Endothelial cell of umbilical vein (primary cell): ENCODE results near the gene DPP6. TPM values are rescaled to one million over a fixed set of nuclear protein-coding genes. Genes with fewer than 3 reads are reported as not detected.

Experiments used
- BruUV-seq: library from RNA; stranded (reverse); fragments of 400-500 nt; replicated peaks from 2 replicates; lab custom pipeline; 2021; lab: Mats Ljungman, UMichigan
- CTCF ChIA-PET: fragments of 300-600, 350-600 bp; sonication (Branson Sonifier 250); formaldehyde crosslinking; loops from one replicate; lab custom pipeline; 2021; ENCODE audit warnings: antibody characterized with exemption, inconsistent platforms; lab: Charles Lee
- POLR2A ChIA-PET: fragments of 300-600, 350-600 bp; sonication (Branson Sonifier 250); formaldehyde crosslinking; loops from one replicate; lab custom pipeline; 2021; ENCODE audit warnings: antibody characterized with exemption, inconsistent platforms; lab: Charles Lee
- DNase-seq: peaks from one replicate; pipeline ENCODE4 v3.0.0-alpha.2; 2011; ENCODE audit warnings: low read depth, low spot score
- FAIRE-seq: peaks from 2 replicates; lab custom pipeline; 2011; peaks lifted over from hg19 to GRCh38; lab: Jason Lieb, UNC
- H2AFZ ChIP-seq: 2 replicates; pipeline ENCODE4 v1.6.0; 2012; ENCODE audit warnings: low read depth, low read length, control low read depth, inconsistent platforms
- H3K27ac ChIP-seq: 2 replicates; pipeline ENCODE4 v1.5.1; 2011; ENCODE audit warnings: low read depth, mild to moderate bottlenecking, control low read depth, low read length, moderate library complexity; ENCODE audit not compliant: insufficient read depth
- H3K27me3 ChIP-seq, 2 experiments: 2 replicates each; pipeline versions ENCODE4 v1.6.0 to v1.6.1; 2011; ENCODE audit warnings: low read length in 2 of 2, mixed read lengths in 1 of 2; ENCODE audit not compliant: control insufficient read depth in 2 of 2, insufficient read depth in 2 of 2
- H3K36me3 ChIP-seq, 2 experiments: 2 replicates in 1 of 2; 3 replicates in 1 of 2; pipeline ENCODE4 v1.5.1; 2011; ENCODE audit warnings: low read length in 2 of 2, mild to moderate bottlenecking in 1 of 2, moderate library complexity in 1 of 2; ENCODE audit not compliant: control insufficient read depth in 2 of 2, insufficient read depth in 2 of 2; ENCODE audit errors: extremely low read depth in 1 of 2
- H3K4me1 ChIP-seq: 3 replicates; pipeline ENCODE4 v1.5.1; 2011; ENCODE audit warnings: mild to moderate bottlenecking, low read length; ENCODE audit not compliant: control insufficient read depth, insufficient read depth; ENCODE audit errors: extremely low read depth
- H3K4me2 ChIP-seq: 2 replicates; pipeline ENCODE4 v1.6.1; 2011; ENCODE audit warnings: low read length, control low read depth, mixed read lengths; ENCODE audit not compliant: insufficient read depth
- H3K4me3 ChIP-seq, 3 experiments: fragments of 200-600 bp in 1 of 3; sonication (generic), shearing (Covaris generic) in 1 of 3; replicated peaks in 1 of 3; 2 replicates each; pipeline ENCODE4 v1.5.1; 2011 to 2016; ENCODE audit warnings: control low read depth in 3 of 3, low read length in 3 of 3, mild to moderate bottlenecking in 2 of 3, inconsistent platforms in 1 of 3, low read depth in 1 of 3, moderate library complexity in 1 of 3; ENCODE audit not compliant: insufficient read depth in 1 of 3
- H3K79me2 ChIP-seq: 2 replicates; pipeline ENCODE4 v1.6.0; 2012; ENCODE audit warnings: low read length, inconsistent platforms; ENCODE audit not compliant: control insufficient read depth, insufficient read depth
- H3K9ac ChIP-seq: replicated peaks from 2 replicates; pipeline ENCODE3; 2011; ENCODE audit warnings: low read length, control low read depth; ENCODE audit not compliant: insufficient read depth; ENCODE audit errors: extremely low read depth
- H3K9me1 ChIP-seq: replicated peaks from 3 replicates; pipeline ENCODE4 v1.6.0; 2011; ENCODE audit warnings: mild to moderate bottlenecking, low read length; ENCODE audit not compliant: control insufficient read depth, insufficient read depth; ENCODE audit errors: extremely low read depth
- H3K9me3 ChIP-seq: replicated peaks from 2 replicates; pipeline ENCODE4 v1.5.1; 2012; ENCODE audit warnings: low read length, inconsistent platforms; ENCODE audit not compliant: control insufficient read depth, insufficient read depth
- H4K20me1 ChIP-seq: replicated peaks from 2 replicates; pipeline ENCODE3; 2011; ENCODE audit warnings: mild to moderate bottlenecking, low read length; ENCODE audit not compliant: control insufficient read depth, insufficient read depth; ENCODE audit errors: extremely low read depth
- EZH2 ChIP-seq: IDR thresholded peaks from 2 replicates; pipeline ENCODE4 v1.6.1; 2012; ENCODE audit warnings: borderline replicate concordance, low read depth, mild to moderate bottlenecking, moderate library complexity, low read length, inconsistent platforms; ENCODE audit not compliant: severe bottlenecking
- FOS ChIP-seq: IDR thresholded peaks from 2 replicates; pipeline ENCODE4 v1.6.1; 2011; ENCODE audit warnings: mild to moderate bottlenecking, low read length, moderate library complexity, borderline replicate concordance; ENCODE audit not compliant: insufficient read depth
- GATA2 ChIP-seq: IDR thresholded peaks from 2 replicates; pipeline ENCODE4 v1.7.0; 2011; ENCODE audit warnings: low read depth, mild to moderate bottlenecking, moderate library complexity, mixed read lengths, low read length; ENCODE audit not compliant: insufficient read length, insufficient read depth
- JUN ChIP-seq: IDR thresholded peaks from 2 replicates; pipeline ENCODE4 v1.6.1; 2011; ENCODE audit warnings: borderline replicate concordance, low read depth; ENCODE audit not compliant: insufficient read length, insufficient read depth
- MYC ChIP-seq: IDR thresholded peaks from one replicate; pipeline ENCODE4 v1.6.1; 2011; ENCODE audit warnings: mild to moderate bottlenecking, low read depth, low read length
- POLR2A ChIP-seq: IDR thresholded peaks from 2 replicates; pipeline ENCODE4 v1.6.1; 2012; ENCODE audit warnings: low read depth, mild to moderate bottlenecking, control low read depth, low read length
- POLR2AphosphoS5 ChIP-seq: IDR thresholded peaks from 2 replicates; pipeline ENCODE4 v1.6.1; 2012; ENCODE audit warnings: low read depth, mild to moderate bottlenecking, control low read depth, low read length, moderate library complexity; ENCODE audit not compliant: insufficient read depth
- dilution Hi-C: fragments of 300-500 bp; cut with MboI; formaldehyde crosslinking; loops from one replicate; pipeline ENCODE4 v1.15.0; 2019; ENCODE audit warnings: low sequenced_read_pairs; ENCODE audit not compliant: extremely low pct_ligation_motif_present
- intact Hi-C: fragments of 100-400 bp; cut with micrococcal nuclease; formaldehyde crosslinking; loops from one replicate; pipeline ENCODE4 v1.10.0; 2022
- polyA plus RNA-seq, 4 experiments: library from polyadenylated mRNA; depleted of rRNA in 3 of 4; stranded (reverse) in 3 of 4; unstranded in 1 of 4; fragments of >200 nt; gene quantifications; 2 replicates each; pipeline versions ENCODE4 v1.2.1 to v1.2.3, GENCODE V29; 2011 to 2012; ENCODE audit warnings: missing spikeins in 1 of 4
- total RNA-seq: library from RNA; stranded (reverse); gene quantifications from 2 replicates; pipeline ENCODE4 v1.2.3, GENCODE V29; 2021
- TF ChIP-seq, protein P1 (sequence below), 2 donors: IDR thresholded peaks; 1 replicate in 1 of 2; 2 replicates in 1 of 2; pipeline ENCODE4 v1.5.1; 2011; ENCODE audit warnings: low read length in 2 of 2, mild to moderate bottlenecking in 2 of 2, moderate library complexity in 2 of 2, control low read depth in 1 of 2, inconsistent platforms in 1 of 2, low read depth in 1 of 2; ENCODE audit not compliant: insufficient read depth in 1 of 2; ENCODE audit errors: extremely low read depth in 1 of 2
- TF ChIP-seq, protein P2 (sequence below): IDR thresholded peaks from 2 replicates; pipeline ENCODE4 v1.6.1; 2011; ENCODE audit not compliant: insufficient read depth, insufficient read length

DPP6 gene
- total and polyA plus RNA-seq, 2 donors (not counting 3 experiments of a cell fraction or from before 2014, with no cell fraction given) = not detected

DNA sequence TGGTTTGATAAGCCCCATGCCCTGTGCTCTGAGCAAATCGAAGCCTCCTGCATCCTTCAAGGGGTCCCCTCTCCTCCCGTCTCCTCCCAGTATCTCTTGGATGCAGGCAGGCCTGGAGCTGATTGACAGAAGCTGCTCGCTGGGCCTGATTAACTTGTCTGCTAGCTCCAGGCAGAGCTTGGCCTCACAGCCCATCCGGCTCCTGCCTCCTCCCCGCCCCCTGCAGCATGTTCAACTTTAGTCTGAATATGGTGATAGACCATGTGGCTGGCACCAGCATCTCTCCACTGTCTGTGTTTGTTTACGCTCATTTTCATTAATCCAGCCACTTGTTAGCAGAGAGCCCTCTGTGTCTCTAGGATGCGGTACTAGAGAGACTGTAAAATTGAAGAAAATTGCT lies 432.2 kb downstream of the DPP6 start:
- dilution Hi-C loops = no loop called here
- H3K9me3 ChIP-seq = peaks cover 4% of the 10 kb centered on the region
- no peak overlapping the region for H2AFZ ChIP-seq
- H3K9ac ChIP-seq = no peak overlapping the region
- POLR2A ChIA-PET = no interaction called here
- TF ChIP-seq JUN (no peak), POLR2AphosphoS5 (no peak), FOS (no peak), EZH2 (no peak), POLR2A (no peak), MYC (no peak), GATA2 (no peak)
- TF ChIP-seq, protein P1, sequence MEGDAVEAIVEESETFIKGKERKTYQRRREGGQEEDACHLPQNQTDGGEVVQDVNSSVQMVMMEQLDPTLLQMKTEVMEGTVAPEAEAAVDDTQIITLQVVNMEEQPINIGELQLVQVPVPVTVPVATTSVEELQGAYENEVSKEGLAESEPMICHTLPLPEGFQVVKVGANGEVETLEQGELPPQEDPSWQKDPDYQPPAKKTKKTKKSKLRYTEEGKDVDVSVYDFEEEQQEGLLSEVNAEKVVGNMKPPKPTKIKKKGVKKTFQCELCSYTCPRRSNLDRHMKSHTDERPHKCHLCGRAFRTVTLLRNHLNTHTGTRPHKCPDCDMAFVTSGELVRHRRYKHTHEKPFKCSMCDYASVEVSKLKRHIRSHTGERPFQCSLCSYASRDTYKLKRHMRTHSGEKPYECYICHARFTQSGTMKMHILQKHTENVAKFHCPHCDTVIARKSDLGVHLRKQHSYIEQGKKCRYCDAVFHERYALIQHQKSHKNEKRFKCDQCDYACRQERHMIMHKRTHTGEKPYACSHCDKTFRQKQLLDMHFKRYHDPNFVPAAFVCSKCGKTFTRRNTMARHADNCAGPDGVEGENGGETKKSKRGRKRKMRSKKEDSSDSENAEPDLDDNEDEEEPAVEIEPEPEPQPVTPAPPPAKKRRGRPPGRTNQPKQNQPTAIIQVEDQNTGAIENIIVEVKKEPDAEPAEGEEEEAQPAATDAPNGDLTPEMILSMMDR (IDR thresholded peaks at IDR 0.05; ENCODE audit: extremely low read depth in 1 of 2, insufficient read depth in 1 of 2, low read depth in 1 of 2, low read length in 2 of 2) = no peak
- TF ChIP-seq, protein P2, sequence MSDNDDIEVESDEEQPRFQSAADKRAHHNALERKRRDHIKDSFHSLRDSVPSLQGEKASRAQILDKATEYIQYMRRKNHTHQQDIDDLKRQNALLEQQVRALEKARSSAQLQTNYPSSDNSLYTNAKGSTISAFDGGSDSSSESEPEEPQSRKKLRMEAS = no peak
- H3K36me3 ChIP-seq = no peaks in the 10 kb centered on the region
- DNase-seq (no peak), FAIRE-seq (no peak)
- no TSS peak for BruUV-seq
- no peak overlapping the region for H3K4me3 ChIP-seq
- no peak overlapping the region for H3K4me2 ChIP-seq
- H3K27me3 ChIP-seq = no peaks in the 10 kb centered on the region
- intact Hi-C loops = no loop called here
- CTCF ChIA-PET = no interaction called here
- no peaks in the 10 kb centered on the region for H3K4me1 ChIP-seq
- H3K79me2 ChIP-seq = no peaks in the 10 kb centered on the region
- H3K9me1 ChIP-seq = no peaks in the 10 kb centered on the region
- H3K27ac ChIP-seq = no peak overlapping the region
- no peaks in the 10 kb centered on the region for H4K20me1 ChIP-seq
